Thyroid gland (tissue), 4 donors: Measurements from ENCODE around the gene IRF7. TPM values are rescaled to one million over a fixed set of nuclear protein-coding genes. Genes with fewer than 3 reads are reported as not detected.

ENCODE experiments used
- DNase-seq, 2 donors: peaks; one replicate each; pipeline ENCODE4 v3.0.0-alpha.2; 2019
- H3K27ac ChIP-seq, 3 donors: fragments of 200-600 bp; sonication (generic); 1 replicate in 2 of 3; 2 replicates in 1 of 3; pipeline ENCODE4 v1.5.1; 2016 to 2019; ENCODE audit warnings: mild to moderate bottlenecking in 1 of 3, moderate library complexity in 1 of 3
- H3K27me3 ChIP-seq: fragments of 200-600 bp; sonication (generic); one replicate; pipeline ENCODE4 v1.5.1; 2019
- H3K36me3 ChIP-seq, 2 donors: fragments of 200-600 bp; sonication (generic); one replicate each; pipeline ENCODE4 v1.5.1; 2016 to 2019
- H3K4me1 ChIP-seq, 2 donors: fragments of 200-600 bp; sonication (generic); one replicate each; pipeline ENCODE4 v1.5.1; 2017 to 2019
- H3K4me3 ChIP-seq, 3 donors: fragments of 200-600 bp; sonication (generic); replicated peaks in 1 of 3; 1 replicate in 2 of 3; 2 replicates in 1 of 3; pipeline ENCODE4 v1.5.1; 2016; ENCODE audit warnings: mild to moderate bottlenecking in 1 of 3
- H3K9me3 ChIP-seq: fragments of 200-600 bp; sonication (generic); one replicate; pipeline ENCODE4 v1.5.1; 2017
- POLR2A ChIP-seq, 2 donors: fragments of 450-650 bp; IDR thresholded peaks; one replicate each; pipeline ENCODE4 v1.6.1; 2017; ENCODE audit warnings: antibody characterized with exemption in 2 of 2, mild to moderate bottlenecking in 2 of 2, moderate library complexity in 1 of 2
- WGBS, 2 donors: methylation state at CpG; one replicate each; pipeline ENCODE4 v1.1.5; 2017; 5-methylcytosine and 5-hydroxymethylcytosine counted together
- intact Hi-C: fragments of 100-400 bp; cut with DNase I; formaldehyde crosslinking; loops from one replicate; pipeline ENCODE4 v1.15.1; 2023
- total RNA-seq, 4 donors: library from RNA; depleted of rRNA; stranded (reverse); fragments of >200 nt; gene quantifications; one replicate each; pipeline ENCODE4 v1.2.3, GENCODE V29; 2016
- TF ChIP-seq, protein P1 (sequence below), 6 experiments: fragments of 200-600 bp in 3 of 6; fragments of 450-650 bp in 3 of 6; sonication (generic) in 3 of 6; IDR thresholded peaks; one replicate each; pipeline ENCODE4 v1.5.1; 2016 to 2019; ENCODE audit warnings: antibody characterized with exemption in 6 of 6, mild to moderate bottlenecking in 2 of 6, inconsistent platforms in 1 of 6, moderate library complexity in 1 of 6

Gene IRF7
- total RNA-seq, 4 donors from 2014 or later: 15.4 to 42.4 (median 29.1) TPM

DNA sequence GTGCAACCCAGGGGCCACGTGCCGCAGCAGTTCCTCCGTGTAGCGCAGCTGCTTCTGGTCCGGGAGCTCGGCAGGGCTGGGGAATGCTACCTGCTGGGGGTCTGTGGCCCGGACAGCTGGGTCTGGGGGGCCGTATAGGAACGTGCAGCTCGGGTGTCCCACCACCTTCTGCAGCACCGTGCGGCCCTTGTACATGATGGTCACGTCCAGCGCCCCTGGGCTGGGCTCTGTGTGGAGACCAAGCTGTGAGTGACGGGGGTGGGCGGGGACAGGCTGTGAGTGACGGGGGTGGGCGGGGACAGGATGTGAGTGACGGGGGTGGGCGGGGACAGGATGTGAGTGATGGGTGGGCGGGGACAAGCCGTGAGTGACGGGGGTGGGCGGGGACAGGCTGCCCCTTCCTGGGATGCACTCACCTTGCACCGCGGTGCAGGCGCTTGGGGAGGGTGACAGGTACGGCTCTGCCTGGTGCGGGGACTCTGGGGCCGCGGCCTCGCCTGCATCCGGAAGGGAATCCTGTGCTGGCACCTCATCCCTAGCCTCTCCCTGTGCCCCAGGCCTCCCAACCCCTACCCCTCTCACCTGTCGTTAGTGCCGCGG is 2.3 kb downstream of the IRF7 start:
- intact Hi-C loops: loop anchor here (5.0 kb wide), 1 partner anchor 51 kb away; the partner anchor contains the start of genes LMNTD2 and RASSF7
- peak; percentile 52 to 68 for DNase-seq
- TF ChIP-seq POLR2A (IDR thresholded peaks at IDR 0.05): no peak
- TF ChIP-seq, protein P1, sequence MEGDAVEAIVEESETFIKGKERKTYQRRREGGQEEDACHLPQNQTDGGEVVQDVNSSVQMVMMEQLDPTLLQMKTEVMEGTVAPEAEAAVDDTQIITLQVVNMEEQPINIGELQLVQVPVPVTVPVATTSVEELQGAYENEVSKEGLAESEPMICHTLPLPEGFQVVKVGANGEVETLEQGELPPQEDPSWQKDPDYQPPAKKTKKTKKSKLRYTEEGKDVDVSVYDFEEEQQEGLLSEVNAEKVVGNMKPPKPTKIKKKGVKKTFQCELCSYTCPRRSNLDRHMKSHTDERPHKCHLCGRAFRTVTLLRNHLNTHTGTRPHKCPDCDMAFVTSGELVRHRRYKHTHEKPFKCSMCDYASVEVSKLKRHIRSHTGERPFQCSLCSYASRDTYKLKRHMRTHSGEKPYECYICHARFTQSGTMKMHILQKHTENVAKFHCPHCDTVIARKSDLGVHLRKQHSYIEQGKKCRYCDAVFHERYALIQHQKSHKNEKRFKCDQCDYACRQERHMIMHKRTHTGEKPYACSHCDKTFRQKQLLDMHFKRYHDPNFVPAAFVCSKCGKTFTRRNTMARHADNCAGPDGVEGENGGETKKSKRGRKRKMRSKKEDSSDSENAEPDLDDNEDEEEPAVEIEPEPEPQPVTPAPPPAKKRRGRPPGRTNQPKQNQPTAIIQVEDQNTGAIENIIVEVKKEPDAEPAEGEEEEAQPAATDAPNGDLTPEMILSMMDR (IDR thresholded peaks at IDR 0.05): no peak
- H3K9me3 ChIP-seq: no peaks in the 10 kb centered on the region
- H3K36me3 ChIP-seq: peaks cover 41 to 50% of the 10 kb centered on the region in 2 donors
- peak overlapping the region in 2 of 3 donors; percentile 73 to 94 for H3K27ac ChIP-seq
- WGBS, 2 donors: 60 to 79% methylated on average over 12 to 25 of the region's 36 CpGs
- H3K4me3 ChIP-seq: no peak overlapping the region
- no peaks in the 10 kb centered on the region for H3K27me3 ChIP-seq
- peaks cover 22 to 27% of the 10 kb centered on the region in 2 donors for H3K4me1 ChIP-seq

DNA sequence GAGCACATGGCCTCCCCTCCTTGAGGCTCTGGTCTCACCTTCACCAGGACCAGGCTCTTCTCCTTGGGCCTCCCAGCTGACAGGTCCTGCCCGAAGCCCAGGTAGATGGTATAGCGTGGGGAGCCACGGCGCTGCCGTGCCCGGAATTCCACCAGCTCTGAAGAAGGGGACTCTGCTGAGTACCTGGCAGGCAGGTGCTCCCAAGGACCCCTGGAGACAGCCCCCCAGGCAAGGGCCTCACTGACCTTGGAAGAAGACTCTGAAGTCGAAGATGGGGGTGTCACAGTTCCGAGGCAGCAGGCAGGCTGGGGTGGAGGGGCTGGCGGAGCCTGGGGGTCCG is 2.8 kb downstream of the IRF7 start:
- intact Hi-C loops: loop anchor here (5.0 kb wide), 1 partner anchor 51 kb away; the partner anchor contains the start of genes LMNTD2 and RASSF7
- WGBS, 2 donors: 94 to 98% methylated on average over 5 to 9 of the region's 10 CpGs

DNA sequence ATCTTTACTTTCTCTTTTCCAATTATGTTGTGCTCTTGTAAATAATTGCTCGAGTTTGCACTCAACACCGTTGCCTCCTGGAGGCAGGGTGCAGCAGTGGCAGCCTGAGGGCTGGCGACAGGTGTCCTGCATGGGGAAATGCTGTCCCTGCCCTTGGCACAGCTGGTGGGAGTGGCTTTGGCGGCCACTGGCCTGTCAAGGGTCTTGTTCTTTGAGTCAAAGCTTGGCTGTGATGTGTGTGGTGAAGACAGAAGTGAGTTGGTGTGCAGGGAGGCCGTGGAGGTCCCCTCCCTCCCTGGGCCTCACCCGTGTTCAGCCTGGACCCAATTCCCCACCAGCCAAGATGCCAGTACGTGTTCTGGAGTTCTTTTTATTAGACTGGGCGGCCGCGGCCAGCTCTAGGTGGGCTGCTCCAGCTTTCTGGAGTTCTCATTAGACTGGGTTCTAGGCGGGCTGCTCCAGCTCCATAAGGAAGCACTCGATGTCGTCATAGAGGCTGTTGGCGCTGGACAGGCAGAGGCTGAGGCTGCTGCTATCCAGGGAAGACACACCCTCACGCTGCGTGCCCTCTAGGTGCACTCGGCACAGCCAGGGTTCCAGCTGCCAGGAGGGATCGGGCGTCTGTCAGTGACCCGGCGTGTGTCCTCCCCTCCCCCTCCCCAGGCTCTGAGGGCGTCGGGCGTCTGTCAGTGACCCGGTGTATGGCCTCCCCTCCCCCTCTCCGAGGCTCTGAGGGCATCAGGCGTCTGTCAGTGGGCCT is 3.4 kb downstream of the IRF7 start:
- Histone ChIP-seq H3K9me3 (no peaks in the 10 kb centered on the region), H3K36me3 (peaks cover 49 to 60% of the 10 kb centered on the region in 2 donors), H3K27me3 (no peaks in the 10 kb centered on the region), H3K4me1 (peaks cover 22 to 27% of the 10 kb centered on the region in 2 donors), H3K27ac (no peak overlapping the region), H3K4me3 (no peak overlapping the region)
- no peak for DNase-seq
- 72 to 79% methylated on average over 9 to 22 of the region's 27 CpGs for WGBS, 2 donors
- intact Hi-C loops: loop anchor here (5.0 kb wide), 1 partner anchor 50 kb away; the partner anchor contains the start of genes LMNTD2 and RASSF7
- TF ChIP-seq, protein P1 (IDR thresholded peaks at IDR 0.05): no peak
- TF ChIP-seq POLR2A (IDR thresholded peaks at IDR 0.05): no peak

More for the DNA sequence above, 2.8 kb downstream of the IRF7 start:
- Histone ChIP-seq H3K9me3 (no peaks in the 10 kb centered on the region), H3K4me1 (peaks cover 22 to 27% of the 10 kb centered on the region in 2 donors), H3K4me3 (no peak overlapping the region), H3K27me3 (no peaks in the 10 kb centered on the region), H3K27ac (no peak overlapping the region), H3K36me3 (peaks cover 44 to 55% of the 10 kb centered on the region in 2 donors)
- DNase-seq: no peak
- TF ChIP-seq, protein P1 (IDR thresholded peaks at IDR 0.05): no peak
- TF ChIP-seq POLR2A (IDR thresholded peaks at IDR 0.05): no peak

DNA sequence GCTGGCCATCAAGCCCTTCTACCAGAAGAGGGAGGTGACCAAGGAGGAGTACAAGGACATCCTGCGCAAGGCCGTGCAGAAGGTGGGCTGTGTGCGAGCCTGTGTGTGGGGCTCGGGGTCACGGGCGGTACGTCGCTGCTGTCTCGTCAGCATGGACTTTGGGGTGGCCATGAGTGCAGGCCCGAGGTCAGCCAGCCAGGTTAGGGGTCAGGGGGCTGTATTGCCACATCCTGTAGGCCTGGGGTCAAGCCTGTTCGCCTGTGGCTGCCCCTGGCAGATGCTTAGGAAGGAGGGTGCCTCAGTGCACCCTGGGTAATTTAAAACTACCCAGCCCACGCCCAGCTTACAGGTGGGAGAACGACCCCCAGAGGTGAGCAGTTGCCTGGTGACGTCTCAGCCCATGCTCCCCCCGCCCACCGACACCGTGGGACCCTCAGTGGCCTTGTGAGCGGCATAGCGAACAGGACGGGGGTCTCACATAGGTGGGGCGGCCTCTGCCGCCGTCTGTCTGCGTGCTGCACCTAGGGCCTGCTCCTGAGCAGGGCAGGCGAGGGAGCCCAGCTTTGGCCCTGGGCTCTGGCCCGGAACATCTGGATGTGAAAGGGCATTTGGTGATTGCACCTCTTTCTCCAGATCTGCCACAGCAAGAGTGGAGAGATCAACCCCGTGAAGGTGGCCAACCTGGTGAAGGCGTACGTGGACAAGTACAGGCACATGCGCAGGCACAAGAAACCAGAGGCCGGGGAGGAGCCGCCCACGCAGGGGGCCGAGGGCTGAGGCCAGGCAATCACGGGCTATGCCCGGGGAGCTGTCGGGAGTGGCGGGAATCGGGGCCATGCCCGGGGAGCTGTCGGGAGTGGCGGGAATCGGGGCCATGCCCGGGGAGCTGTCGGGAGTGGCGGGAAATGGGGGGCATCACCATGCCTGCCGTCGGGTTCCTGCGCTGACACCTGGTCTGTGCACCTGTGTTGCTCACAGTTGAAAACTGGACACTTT is 4.5 kb downstream of the IRF7 start:
- intact Hi-C loops: loop anchor here (5.0 kb wide), 1 partner anchor 49 kb away; the partner anchor contains the start of genes LMNTD2 and RASSF7
- Histone ChIP-seq H3K27ac (no peak overlapping the region), H3K36me3 (peaks cover 60 to 71% of the 10 kb centered on the region in 2 donors), H3K27me3 (no peaks in the 10 kb centered on the region), H3K4me3 (no peak overlapping the region), H3K9me3 (no peaks in the 10 kb centered on the region), H3K4me1 (peaks cover 22 to 26% of the 10 kb centered on the region in 2 donors)
- DNase-seq: no peak
- 90 to 92% methylated on average over 39 to 46 of the region's 49 CpGs for WGBS, 2 donors
- no peak for TF ChIP-seq POLR2A (IDR thresholded peaks at IDR 0.05)
- TF ChIP-seq, protein P1 (IDR thresholded peaks at IDR 0.05): no peak
